Measurements from ENCODE around the gene RFC2.
A peak's percentile ranks its signal among the peaks of the same experiment; 100 is the strongest.

Gene RFC2

DNA sequence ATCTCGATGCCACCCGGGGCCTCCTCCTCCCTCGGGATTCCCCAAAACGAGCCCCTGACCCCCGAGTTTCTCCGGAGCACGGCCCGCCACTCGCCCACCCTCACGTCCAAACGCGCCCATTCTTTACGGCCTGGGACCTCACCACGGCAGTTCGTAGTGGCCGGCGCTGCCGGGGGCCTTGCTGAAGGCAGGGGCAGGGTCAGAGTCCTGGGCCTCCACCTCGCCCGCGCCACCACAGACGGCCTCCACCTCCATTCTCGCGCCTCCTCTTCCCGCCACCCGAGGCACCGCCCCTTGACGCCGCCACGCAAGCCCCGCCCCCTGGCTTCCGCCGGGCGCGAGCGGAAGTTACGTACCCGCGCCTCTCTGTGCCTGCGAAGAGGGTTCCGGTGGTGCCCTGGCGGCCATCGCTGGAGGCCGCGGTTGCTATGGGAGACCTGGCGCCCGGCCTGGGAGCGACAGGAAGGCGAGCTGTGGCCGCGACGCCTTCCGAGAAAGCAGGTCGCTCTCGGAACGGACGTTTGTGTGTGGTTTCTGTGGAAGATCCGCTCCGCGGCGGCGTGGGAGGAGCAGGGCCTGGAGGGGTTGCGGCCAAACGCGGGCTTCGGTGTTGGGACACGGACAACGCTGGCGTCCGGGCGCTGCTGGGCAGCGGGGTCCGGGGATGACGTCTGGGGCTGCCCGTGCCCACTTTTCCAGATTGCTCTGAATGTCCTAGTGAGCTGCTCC is at the start of gene RFC2:
RFC2 (minus strand) TSS at position 271 of the 729 bp plus-strand sequence; CDS start at position 255, 16 bp downstream.
- peak; percentile 44 for DNase-seq

DNA sequence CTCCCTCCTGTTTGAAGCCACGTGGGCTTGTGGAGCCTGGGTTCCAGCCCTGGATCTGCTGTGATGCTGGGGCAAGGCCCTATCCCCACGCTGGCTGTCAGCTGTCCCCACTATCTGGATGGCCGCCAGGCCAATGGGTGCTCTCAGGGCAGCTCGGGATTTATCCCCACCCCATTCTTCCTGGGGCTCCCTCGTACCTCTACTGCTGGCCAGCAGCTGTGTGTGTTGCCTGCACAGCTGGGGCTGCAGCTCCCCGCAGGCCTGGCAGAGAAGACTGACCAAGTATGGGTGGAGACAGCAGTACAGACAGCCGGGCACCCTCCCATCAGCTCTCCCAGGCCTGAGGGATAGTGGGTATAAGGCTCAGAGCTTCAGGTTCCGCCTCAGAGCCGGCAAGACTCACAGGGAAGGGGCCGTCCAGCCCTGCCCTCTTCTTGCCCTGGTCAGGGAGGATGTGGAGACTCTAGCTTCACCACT is 48.6 kb upstream of the RFC2 start:
- DNase-seq = no peak

DNA sequence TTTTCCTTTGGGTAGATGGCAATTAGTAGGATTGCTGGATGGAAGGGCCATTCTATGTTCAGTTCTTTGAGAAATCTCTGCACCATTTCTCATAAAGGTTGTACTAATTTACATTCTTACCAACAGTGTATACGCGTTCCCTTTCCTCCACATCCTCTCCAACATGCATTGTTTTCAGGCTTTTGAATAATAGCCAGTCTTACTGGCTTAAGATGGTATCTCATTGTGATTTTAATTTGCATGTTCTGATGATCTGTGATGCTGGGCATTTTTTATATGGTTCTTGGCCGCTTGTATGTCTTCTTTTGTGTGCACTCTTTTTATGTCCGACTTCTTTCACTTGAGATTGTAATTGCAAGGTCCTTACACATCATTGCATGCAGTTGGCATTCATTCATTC is 46.7 kb upstream of the RFC2 start:
- DNase-seq = no peak

DNA sequence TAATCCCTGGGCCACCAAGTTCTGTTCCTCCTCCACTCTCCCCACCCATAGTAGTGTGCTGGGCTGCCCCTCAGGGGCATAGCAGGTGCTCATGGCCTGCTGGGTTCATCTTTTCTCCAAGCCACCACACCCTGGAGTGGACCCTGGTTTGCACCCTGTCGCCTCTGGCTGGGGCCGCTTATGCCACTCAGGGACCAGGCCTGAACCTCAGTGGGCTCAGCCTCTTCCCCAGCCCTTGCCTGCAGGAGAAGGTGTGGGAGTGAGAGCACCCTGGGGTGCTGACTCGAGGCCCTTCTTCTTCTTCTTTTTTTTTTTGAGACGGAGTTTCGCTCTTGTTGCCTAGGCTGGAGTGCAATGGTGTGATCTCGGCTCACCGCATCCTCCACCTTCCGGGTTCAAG is 45.2 kb upstream of the RFC2 start:
- DNase-seq = no peak

DNA sequence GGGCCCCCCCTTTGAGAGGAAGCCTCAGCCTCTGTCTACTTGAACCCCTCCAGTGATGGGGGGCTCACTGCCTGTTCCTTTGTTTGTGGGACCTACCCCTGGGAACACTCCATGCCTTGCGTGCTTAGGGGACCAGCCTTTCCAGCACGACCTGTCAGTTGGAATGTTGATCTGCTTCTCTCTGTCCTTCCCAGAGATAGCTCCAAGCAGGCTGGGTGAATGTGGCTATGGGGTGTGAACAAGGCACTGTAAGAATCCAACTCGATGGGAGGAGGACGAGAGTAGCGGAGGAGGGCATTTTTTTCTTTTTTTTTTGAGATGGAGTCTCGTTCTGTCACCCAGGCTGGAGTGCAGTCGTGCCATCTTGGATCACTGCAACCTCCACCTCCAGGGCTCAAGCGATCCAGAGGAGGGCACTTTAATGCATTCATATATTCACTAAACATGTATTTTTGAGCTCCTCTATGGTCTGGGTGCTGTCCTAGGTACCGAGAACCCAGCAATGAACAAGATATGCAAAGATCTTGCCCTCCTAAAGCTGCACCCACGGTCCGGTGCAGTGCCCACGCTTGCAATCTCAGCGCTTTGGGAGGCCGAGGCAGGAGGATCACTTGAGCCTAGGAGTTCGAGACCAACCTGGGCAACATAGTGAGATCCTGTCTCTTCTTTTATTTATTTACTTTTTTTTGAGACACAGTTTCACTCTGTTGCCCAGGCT is 43.5 kb upstream of the RFC2 start:
- DNase-seq = no peak

DNA sequence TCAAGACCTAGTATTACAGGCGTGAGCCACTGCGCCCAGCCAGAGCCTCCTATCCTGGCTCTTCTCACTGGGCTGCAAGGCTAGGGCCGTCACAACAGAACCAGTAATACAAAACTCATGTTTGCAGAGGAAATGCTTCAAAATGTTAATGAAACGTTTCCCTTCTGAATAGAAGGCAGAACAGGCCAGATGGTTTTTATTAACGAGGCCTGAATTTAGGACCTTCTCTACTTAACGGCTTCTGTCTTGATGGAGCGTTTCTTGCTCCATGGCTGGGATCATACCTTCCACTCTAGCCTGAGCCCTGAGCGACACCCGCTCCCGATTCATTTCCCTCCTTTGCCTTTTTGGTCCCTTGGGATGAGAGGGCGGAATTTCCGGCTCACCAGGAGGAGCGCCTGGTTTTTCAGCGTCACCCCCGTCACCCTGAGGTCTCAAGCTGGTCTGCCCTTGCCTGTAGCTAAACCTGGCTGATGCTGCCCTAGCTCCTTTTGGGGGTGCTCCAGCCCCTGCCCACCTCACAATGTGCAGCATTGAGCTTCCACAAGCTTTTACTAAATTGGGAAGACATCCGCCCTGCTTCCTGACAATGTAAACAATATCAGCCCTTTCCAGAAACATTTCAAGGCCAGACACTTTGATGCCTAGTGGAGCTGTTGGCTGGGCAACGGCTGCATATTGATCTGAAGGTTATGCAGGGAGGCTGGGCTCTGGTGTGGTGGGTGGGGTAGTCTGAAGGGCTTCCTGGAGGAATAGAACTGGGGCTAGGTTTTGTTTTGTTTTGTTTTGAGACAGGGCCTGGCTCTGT is 40.2 kb upstream of the RFC2 start:
- DNase-seq = no peak

DNA sequence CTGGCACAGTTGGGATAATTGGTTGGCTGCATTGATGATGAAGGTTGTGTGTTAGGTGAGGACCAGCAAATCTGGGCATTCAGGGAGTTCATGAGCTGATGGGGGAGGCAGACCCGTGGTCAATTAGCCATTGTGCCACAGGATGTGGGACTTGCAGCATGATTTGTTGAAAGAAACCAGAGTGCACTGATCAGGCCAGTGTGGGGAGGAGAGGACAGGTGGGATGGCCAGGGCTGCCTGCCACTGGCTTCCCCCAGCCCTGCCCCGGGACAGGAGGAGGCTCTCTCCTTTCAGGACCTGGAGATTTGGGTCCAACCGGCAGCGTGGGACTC is 39.3 kb upstream of the RFC2 start:
- no peak for DNase-seq

DNA sequence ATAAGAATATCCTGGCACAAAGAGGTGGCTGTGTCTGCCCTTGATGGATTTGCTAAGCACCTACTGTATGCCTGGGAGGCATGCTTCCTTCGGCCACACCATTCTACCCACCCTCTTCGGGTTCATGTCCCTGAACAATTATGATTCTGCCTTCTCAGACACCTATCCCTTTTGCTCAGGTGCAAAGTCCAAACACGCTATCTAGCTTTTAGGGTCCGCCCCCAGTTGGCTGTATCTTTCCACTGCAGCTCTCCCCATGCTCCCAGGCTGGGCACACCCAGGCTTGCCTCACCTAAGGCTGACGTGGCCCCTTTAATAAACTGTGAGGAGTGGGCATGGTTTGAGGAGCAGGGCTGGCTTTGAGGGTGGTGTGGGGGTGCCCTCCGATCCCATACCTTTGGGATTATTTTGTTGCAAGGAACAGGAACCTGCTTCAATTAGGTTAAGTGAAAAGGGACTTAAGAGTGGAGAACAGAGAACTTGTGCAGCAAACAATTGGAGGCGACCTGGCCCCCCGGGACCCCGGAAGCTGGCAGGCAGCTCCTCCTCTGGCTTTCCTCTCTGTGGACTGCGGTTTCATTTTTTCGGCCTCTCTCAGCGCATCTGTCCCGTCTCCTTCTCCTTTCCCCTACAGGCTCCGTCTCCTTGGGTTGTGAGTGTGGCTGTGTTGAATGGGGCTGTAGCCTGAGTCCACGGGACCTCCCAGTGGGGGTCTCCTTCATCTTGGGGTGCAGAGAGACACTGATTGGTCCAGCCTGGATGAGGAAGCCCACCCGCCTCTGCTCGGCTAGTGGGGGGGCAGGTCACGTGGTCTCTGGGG is 38.8 kb upstream of the RFC2 start:
- no peak for DNase-seq

DNA sequence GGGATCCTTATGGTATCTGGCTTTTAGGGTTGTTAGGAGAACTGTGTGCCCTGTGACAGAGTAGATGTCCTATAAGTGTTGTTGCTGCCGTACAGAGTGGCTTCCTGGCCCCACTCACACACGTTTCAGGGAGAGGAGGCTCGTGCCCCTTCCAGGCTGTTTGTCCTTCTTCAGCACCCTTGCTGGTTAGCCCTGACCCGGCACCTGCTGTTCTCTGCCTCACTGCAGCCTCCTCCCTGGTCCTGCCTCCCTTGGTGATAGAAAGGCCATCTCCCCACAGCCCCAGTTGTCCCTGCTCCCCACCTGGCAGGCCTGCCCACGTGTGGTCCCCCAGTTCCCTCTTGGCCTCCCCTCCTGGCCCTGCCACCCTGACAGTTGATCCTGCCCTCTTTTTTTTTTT is 37.3 kb upstream of the RFC2 start:
- no peak for DNase-seq

DNA sequence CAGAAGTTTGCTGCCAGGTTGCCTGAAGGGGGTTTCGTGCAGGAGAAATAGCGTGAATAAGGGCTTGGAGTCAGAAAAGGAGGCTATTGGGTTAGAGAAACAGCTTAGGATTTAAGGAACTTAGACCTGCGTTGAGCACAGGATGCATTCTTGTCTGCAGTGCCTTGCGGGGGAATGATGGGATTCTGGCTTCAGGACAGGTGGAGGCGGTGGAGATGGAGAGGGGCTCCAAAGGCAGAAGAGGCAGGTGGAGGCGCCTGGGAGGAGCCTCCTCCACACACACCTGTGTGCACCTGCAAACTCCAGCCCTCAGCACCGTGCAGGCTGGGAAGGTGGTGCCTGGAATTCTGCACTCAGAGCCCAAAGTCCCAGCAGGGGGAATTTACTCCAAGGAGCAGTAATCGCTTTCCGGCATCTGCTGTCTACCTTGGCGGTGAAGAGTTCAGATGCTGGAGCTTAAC is 36.8 kb upstream of the RFC2 start:
- DNase-seq = no peak

DNA sequence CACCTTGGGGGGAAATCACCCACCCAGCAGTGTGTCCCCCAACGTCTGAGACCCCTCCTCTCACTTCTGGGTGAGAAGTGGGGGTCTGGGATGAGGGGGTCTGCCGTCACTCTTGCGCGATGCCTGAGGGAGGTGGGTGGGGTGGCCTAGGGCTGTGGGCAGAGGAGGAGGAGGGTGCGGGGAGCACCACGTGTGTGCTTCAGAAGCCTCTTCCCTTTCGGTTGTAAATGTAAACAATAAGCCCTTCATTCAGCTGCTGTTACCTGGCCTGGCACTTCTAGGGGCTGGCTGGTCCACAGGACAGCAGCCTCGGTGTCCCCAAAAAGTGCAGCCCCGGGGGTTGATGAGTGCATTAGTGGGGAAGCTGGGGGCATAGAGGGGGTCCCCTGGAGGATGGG is 36.4 kb upstream of the RFC2 start:
- no peak for DNase-seq

DNA sequence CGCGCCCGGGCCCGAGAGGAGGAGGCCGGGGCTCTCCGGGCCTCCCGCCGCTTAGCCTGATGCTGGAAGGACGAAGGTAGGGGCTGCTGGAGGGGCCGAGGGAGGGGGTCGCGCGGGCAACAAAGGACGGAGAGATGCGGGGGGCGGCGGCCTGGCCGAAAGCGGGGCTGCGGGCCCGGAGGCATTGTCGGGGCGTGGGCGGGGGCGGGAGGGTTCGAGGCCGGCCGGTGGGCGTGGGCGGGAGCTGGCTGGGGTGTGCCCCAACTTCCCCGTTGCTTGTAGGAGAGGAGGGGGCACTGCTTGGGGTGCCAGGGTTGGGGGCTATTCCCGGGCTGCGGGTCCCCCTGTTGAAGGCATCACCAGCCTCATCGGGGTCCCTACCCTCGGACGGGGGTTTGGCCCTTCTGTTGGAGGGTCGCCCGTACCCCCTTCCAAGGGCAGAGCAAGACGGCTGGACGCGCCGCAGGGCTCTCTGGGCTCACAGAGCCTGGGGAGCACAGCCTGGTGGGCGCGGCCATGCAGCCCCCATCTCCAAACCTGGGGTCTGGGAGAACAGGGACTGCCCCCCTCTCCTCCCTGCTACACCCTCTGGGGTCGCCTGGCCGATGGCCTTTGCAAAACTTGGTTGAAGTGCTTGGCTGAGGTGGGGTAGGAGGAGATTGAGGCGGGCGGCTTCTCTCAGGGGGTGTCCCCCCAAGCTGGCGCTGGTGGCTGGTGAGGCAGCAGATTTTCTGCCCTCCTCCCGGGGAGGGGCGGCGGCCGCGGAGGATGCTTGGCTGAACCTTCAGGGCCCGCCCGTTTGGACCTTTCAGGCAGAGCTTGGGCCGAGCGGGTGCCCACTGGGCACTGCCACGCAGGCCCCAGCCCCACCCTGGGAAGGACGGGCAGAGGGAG is 35.7 kb upstream of the RFC2 start:
- DNase-seq = no peak

DNA sequence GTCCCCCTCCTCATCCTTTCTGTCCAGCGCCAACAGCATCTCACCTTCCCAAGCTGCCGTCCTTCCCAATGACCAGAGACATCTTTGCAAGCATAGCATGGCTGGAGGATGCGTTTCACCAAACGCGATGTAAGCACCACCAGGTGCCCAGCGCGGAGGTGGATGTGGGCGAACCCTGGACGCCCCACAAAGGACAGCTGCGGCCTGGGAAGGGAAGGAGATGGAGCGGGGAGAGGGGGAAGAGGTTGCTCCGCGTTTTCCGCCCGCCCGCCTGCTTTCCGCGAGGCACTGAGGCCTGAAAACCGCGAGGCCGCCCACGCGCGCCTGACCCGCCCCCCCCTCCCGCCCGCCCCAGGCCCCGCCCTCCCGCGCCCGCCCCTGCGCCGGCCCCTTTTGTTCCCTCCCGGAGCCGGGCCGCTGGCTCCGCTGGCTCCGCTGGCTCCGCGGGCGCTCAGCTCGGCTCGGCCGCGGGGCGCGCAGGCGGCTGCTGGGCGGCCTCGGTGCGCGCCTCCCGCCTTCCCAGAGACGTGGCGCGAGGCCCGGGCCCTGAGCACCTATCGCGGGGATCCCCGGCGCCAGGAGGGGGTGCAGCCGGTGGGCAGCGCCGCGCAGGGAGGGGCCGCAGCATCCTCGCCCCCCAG is 34.9 kb upstream of the RFC2 start, which contains the start of gene CLIP2:
CLIP2 (plus strand) TSS at position 390 of the 641 bp plus-strand sequence. CDS start 28,140 bp downstream, outside the sequence.
- DNase-seq = no peak

DNA sequence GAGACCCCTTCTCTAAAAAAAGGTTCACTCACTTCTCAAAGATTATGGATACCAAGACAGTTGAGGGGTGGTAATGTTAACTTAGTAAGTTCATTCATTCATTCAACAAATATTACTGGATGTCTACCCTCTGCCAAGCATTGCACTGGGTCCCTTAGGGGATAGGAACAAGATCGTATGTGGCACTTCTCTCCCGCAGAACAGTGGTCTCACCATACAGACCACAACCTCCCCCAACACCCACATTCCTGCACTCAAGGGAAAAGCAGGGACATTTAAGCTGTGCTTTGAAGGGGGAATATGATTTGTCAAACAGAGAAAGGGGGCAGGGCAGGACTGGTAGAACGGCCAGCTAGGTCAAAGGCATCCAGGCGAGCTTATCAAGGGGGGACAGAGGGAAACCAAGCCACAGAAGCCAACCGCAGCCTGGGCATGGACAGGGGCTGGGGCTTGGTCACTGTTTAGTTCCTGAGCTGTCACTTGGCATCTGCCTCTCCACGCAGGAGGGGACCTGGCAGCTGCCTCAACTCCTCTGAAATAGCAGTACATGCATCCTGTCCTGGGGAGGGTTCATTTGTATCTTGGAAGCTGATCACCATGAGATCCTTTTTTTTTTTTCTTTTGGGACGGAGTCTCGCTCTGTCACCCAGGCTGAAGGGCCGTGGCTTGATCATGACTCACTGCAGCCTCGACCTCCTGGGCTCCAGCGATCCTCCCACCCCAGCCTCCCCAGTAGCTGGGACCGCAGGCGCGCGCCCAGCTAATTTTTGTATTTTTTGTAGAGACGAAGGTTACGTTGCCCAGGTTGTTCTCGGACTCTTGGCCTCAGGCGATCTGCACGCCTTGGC is 34.1 kb upstream of the RFC2 start:
- no peak for DNase-seq

DNA sequence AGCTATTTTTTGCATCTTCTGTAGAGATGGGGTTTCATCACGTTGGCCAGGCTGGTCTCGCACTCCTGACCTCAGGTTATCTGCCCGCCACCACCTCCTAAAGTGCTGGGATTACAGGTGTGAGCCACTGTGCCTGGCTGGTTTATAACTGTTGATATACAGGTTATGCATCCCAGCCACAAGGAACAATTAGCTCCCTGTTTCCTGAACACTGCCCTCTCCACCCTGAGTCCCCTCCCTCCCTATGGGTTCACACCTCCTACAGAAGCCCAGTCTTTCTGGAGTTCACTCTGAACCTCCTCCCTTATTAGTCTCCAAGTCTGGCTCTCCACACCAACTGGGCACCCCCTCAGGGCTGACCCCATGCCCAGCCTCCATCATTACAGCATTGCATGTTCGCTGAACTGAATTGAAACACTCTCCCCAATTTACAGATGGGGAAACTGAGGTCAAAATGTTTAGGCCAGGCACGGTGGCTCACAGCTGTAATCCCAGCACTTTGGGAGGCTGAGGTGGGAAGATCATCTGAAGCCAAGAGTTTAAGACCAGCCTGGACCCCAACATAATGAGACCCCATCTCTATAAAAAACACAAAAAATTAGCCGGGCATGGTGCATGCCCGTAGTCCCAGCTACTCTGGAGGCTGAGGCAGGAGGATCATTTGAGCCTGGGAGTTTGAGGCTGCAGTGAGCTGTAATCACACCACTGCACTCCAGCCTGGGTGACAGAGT is 33.3 kb upstream of the RFC2 start:
- no peak for DNase-seq

DNA sequence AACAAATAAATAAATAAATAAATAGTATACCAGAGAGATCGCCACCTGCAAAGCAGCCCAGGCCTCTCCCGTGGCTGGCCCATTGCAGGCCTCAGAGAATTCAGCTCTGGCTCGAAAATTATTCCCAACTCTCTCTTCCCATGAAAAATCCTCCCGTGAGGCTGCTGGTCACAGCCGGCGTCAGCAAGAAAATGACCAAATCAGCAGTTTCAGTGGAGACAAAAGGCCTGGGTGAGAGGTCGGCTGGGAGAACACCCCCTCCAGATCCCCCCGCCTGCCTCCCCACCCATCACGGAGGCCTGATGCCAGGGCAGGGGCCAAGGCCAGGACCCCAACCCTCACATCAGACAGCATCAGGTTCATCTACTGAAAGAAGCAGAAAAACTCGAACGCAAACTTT is 31.9 kb upstream of the RFC2 start:
- no peak for DNase-seq

DNA sequence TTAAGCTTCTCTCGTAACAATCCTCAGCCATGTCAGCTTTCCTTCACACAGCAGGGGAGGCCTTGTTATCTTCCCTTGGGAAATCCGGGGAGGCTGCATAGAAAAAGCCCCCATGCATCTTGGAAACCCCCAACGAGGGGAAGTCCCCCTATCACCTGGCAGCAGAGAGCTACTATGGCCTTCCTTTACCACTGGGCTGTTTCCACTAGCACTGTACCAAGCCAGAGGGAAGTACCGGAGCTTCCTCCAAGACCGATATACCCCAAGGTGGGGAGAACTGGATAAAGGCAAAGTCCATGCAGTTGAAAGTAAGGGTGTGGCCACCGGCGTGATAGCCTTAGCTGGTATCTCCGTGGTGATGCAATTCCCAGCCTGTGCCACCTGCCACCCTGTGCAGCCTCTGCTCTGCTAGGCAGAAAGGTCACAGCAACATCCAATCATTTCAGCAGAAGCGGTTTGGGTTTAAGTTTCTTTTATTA is 30.6 kb upstream of the RFC2 start:
- DNase-seq = no peak

DNA sequence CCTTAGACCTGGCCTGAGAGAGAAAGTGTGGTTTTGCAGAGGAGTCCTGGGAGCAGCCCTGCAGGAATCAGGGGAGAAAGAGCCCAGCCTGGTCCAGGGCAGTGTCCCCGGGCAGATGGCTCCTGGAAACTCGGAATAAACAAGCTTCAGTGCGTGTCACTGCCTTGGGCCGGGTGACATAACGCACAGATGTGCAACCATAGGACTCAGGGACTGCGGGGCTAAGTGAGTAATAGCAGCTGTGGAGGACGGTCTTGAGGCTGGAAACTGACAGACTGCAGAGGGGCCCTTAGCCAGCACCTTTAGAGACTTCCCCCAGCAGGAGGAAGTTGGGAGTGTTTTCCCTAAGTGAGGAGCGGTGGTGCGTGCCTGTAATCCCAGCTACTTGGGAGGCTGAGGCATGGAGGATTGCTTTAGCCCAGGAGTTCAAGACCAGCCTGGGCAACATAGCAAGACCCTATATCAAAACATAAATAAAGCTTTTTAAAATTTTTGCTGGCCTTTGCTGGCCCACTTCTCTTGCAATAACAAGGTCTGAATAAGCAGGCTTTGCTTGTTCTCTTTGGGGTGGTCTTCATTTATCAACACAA is 29.8 kb upstream of the RFC2 start:
- no peak for DNase-seq

Measured in SIG-M5 (cell line).